Measurements from ENCODE around the gene N4BP2L2. TPM values are rescaled to one million over a fixed set of nuclear protein-coding genes. Genes with fewer than 3 reads are reported as not detected.

Gene N4BP2L2
- total and polyA plus RNA-seq, 2 of the 13 experiments (the other 11 are each of a cell fraction or from before 2014, with no cell fraction given), result 58.9 to 81.2 TPM

GRCh38 chr13:32587011-32587810 lies 48.6 kb upstream of the N4BP2L2 start (continued):
- no peak for TF ChIP-seq ZNF800 (CRISPR knock-in tag; IDR thresholded peaks at IDR 0.05)
- TF ChIP-seq, protein P1, sequence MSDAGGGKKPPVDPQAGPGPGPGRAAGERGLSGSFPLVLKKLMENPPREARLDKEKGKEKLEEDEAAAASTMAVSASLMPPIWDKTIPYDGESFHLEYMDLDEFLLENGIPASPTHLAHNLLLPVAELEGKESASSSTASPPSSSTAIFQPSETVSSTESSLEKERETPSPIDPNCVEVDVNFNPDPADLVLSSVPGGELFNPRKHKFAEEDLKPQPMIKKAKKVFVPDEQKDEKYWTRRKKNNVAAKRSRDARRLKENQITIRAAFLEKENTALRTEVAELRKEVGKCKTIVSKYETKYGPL (CRISPR knock-in tag; IDR thresholded peaks at IDR 0.05), result no peak
- TF ChIP-seq SAP130 (CRISPR knock-in tag; IDR thresholded peaks at IDR 0.05; ENCODE audit: low read depth), result peak; percentile 50
- TF ChIP-seq, protein P2, sequence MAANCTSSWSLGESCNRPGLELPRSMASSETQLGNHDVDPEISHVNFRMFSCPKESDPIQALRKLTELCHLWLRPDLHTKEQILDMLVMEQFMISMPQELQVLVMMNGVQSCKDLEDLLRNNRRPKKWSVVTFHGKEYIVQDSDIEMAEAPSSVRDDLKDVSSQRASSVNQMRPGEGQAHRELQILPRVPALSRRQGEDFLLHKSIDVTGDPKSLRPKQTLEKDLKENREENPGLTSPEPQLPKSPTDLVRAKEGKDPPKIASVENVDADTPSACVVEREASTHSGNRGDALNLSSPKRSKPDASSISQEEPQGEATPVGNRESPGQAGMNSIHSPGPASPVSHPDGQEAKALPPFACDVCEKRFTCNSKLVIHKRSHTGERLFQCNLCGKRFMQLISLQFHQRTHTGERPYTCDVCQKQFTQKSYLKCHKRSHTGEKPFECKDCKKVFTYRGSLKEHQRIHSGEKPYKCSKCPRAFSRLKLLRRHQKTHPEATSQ (CRISPR knock-in tag; IDR thresholded peaks at IDR 0.05; ENCODE audit: borderline replicate concordance), result 0 out of 2 replicates have a peak, but pooled peaks have one; percentile 38
- peak; percentile 58; the same call in 1 of the 2 replicates for TF ChIP-seq ZNF746 (CRISPR knock-in tag; IDR thresholded peaks at IDR 0.05)
- TF ChIP-seq, protein P3, sequence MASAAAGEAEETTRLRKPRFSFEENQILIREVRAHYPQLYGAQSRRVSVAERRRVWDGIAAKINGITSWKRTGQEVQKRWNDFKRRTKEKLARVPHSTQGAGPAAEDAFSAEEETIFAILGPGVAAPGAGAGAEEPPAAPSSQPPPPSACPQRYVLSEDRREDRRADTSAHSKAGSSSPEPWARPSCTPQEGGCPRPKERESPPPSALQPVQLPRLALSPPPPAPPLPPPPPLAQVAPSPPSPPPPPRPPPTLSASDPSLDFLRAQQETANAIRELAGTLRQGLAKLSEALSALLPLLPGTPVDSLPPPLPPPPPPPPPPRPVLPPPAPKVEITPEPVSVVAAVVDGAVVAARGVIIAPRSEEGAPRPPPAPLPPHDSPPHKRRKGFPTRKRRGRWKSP (CRISPR knock-in tag; IDR thresholded peaks at IDR 0.05), result 0 out of 2 replicates have a peak, but pooled peaks have one; percentile 28
- TF ChIP-seq ZNF558 (CRISPR knock-in tag; IDR thresholded peaks at IDR 0.05; ENCODE audit: borderline replicate concordance), result 0 out of 2 replicates have a peak, but pooled peaks have one; percentile 58
- peak; percentile 83; the same call in 1 of the 2 replicates for TF ChIP-seq KMT2A (CRISPR knock-in tag; IDR thresholded peaks at IDR 0.05)
- TF ChIP-seq STAT5B (CRISPR knock-in tag; IDR thresholded peaks at IDR 0.05), result no peak
- TF ChIP-seq, protein P4, sequence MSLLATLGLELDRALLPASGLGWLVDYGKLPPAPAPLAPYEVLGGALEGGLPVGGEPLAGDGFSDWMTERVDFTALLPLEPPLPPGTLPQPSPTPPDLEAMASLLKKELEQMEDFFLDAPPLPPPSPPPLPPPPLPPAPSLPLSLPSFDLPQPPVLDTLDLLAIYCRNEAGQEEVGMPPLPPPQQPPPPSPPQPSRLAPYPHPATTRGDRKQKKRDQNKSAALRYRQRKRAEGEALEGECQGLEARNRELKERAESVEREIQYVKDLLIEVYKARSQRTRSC (CRISPR knock-in tag; IDR thresholded peaks at IDR 0.05; ENCODE audit: low read depth), result no peak
- no peak for TF ChIP-seq ZNF766 (CRISPR knock-in tag; IDR thresholded peaks at IDR 0.05; ENCODE audit: borderline replicate concordance)
- no peak for TF ChIP-seq EZH2 (conservative IDR thresholded peaks at IDR 0.05; ENCODE audit: low read depth, low read length)
- TF ChIP-seq, protein P5, sequence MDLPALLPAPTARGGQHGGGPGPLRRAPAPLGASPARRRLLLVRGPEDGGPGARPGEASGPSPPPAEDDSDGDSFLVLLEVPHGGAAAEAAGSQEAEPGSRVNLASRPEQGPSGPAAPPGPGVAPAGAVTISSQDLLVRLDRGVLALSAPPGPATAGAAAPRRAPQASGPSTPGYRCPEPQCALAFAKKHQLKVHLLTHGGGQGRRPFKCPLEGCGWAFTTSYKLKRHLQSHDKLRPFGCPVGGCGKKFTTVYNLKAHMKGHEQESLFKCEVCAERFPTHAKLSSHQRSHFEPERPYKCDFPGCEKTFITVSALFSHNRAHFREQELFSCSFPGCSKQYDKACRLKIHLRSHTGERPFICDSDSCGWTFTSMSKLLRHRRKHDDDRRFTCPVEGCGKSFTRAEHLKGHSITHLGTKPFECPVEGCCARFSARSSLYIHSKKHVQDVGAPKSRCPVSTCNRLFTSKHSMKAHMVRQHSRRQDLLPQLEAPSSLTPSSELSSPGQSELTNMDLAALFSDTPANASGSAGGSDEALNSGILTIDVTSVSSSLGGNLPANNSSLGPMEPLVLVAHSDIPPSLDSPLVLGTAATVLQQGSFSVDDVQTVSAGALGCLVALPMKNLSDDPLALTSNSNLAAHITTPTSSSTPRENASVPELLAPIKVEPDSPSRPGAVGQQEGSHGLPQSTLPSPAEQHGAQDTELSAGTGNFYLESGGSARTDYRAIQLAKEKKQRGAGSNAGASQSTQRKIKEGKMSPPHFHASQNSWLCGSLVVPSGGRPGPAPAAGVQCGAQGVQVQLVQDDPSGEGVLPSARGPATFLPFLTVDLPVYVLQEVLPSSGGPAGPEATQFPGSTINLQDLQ (CRISPR knock-in tag; IDR thresholded peaks at IDR 0.05), result no peak
- TF ChIP-seq ZSCAN30 (CRISPR knock-in tag; IDR thresholded peaks at IDR 0.05), result no peak
- TF ChIP-seq ZFP36L2 (CRISPR knock-in tag; IDR thresholded peaks at IDR 0.05), result no peak
- TF ChIP-seq, protein P6, sequence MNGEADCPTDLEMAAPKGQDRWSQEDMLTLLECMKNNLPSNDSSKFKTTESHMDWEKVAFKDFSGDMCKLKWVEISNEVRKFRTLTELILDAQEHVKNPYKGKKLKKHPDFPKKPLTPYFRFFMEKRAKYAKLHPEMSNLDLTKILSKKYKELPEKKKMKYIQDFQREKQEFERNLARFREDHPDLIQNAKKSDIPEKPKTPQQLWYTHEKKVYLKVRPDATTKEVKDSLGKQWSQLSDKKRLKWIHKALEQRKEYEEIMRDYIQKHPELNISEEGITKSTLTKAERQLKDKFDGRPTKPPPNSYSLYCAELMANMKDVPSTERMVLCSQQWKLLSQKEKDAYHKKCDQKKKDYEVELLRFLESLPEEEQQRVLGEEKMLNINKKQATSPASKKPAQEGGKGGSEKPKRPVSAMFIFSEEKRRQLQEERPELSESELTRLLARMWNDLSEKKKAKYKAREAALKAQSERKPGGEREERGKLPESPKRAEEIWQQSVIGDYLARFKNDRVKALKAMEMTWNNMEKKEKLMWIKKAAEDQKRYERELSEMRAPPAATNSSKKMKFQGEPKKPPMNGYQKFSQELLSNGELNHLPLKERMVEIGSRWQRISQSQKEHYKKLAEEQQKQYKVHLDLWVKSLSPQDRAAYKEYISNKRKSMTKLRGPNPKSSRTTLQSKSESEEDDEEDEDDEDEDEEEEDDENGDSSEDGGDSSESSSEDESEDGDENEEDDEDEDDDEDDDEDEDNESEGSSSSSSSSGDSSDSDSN (CRISPR knock-in tag; IDR thresholded peaks at IDR 0.05), result peak; percentile 61
- no peak for TF ChIP-seq TCF7 (IDR thresholded peaks at IDR 0.05; ENCODE audit: low read depth)
